WTC11 (cell line): Measurements from ENCODE around the gene LDLRAD4.

ENCODE experiments used
- CTCF ChIP-seq: fragments of 200-600 bp; IDR thresholded peaks from 2 replicates; pipeline ENCODE4 v1.8.0; 2022; ENCODE audit warnings: antibody characterized with exemption
- ELF4 ChIP-seq: sonication (generic); formaldehyde crosslinking; IDR thresholded peaks from 2 replicates; pipeline ENCODE4 v1.8.1; 2022; ENCODE audit warnings: low read depth, mild to moderate bottlenecking, moderate library complexity, missing genetic modification reagents
- ESRRA ChIP-seq: sonication (generic); formaldehyde crosslinking; IDR thresholded peaks from 2 replicates; pipeline ENCODE4 v1.8.1; 2022; ENCODE audit warnings: mild to moderate bottlenecking, missing genetic modification reagents, borderline replicate concordance
- FOXK1 ChIP-seq: sonication (generic); formaldehyde crosslinking; IDR thresholded peaks from 2 replicates; pipeline ENCODE4 v1.8.0; 2022; ENCODE audit warnings: mild to moderate bottlenecking, moderate library complexity, missing genetic modification reagents
- GTF2I ChIP-seq: fragments of 250-450 bp; sonication (Bioruptor Pico); conservative IDR thresholded peaks from 2 replicates; pipeline ENCODE4 v1.4.0; 2021; ENCODE audit warnings: mild to moderate bottlenecking
- NR2C2 ChIP-seq: sonication (generic); formaldehyde crosslinking; IDR thresholded peaks from 2 replicates; pipeline ENCODE4 v1.8.0; 2022; ENCODE audit warnings: mild to moderate bottlenecking, missing genetic modification reagents
- SMAD4 ChIP-seq: sonication (generic); formaldehyde crosslinking; IDR thresholded peaks from 2 replicates; pipeline ENCODE4 v1.8.0; 2022; ENCODE audit warnings: mild to moderate bottlenecking, missing genetic modification reagents
- SP1 ChIP-seq: sonication (generic); formaldehyde crosslinking; conservative IDR thresholded peaks from 2 replicates; pipeline ENCODE4 v1.8.1; 2022; ENCODE audit warnings: missing genetic modification reagents
- STAT6 ChIP-seq: sonication (generic); formaldehyde crosslinking; conservative IDR thresholded peaks from 2 replicates; pipeline ENCODE4 v1.8.1; 2023; ENCODE audit warnings: mild to moderate bottlenecking, low read depth, missing genetic modification reagents, moderate library complexity
- TEAD1 ChIP-seq: sonication (generic); formaldehyde crosslinking; IDR thresholded peaks from 2 replicates; pipeline ENCODE4 v1.8.0; 2022; ENCODE audit warnings: mild to moderate bottlenecking, missing genetic modification reagents
- ZMAT4 ChIP-seq: fragments of 250-450 bp; sonication (Bioruptor Pico); IDR thresholded peaks from 2 replicates; pipeline ENCODE4 v1.9.0; 2021; ENCODE audit warnings: mild to moderate bottlenecking
- TF ChIP-seq, protein P1 (sequence below): sonication (generic); formaldehyde crosslinking; IDR thresholded peaks from 2 replicates; pipeline ENCODE4 v1.8.1; 2022; ENCODE audit warnings: low read depth, missing genetic modification reagents, borderline replicate concordance
- TF ChIP-seq, protein P2 (sequence below): sonication (generic); formaldehyde crosslinking; IDR thresholded peaks from 2 replicates; pipeline ENCODE4 v1.8.0; 2022; ENCODE audit warnings: mild to moderate bottlenecking, missing genetic modification reagents

DNA sequence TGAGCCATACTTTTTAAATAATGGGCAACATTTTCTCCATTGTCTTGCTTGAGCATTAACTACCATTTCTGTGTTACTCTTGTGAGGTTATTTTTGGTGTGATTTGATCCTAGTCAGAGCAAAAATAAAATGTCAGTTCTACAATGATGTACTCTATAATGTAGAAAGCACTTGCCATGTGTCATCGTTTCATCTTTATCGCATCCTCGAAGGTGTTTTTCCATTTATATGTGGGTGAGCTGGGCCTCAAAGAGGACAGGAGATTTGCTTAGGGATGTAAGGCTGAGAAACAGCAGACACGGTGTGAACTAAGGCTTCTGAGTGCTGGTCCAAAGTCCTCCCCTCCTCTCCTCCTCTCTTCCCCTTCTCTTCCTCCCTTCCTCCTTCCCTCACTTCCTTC lies 308.0 kb downstream of the LDLRAD4 start:
- TF ChIP-seq SP1 (CRISPR knock-in tag): no peak
- no peak for TF ChIP-seq CTCF
- TF ChIP-seq SMAD4: no peak
- TF ChIP-seq ESRRA (CRISPR knock-in tag): no peak
- TF ChIP-seq FOXK1 (CRISPR knock-in tag): no peak
- TF ChIP-seq GTF2I (CRISPR knock-in tag): no peak
- no peak for TF ChIP-seq ZMAT4
- no peak for TF ChIP-seq TEAD1 (CRISPR knock-in tag)
- no peak for TF ChIP-seq NR2C2 (CRISPR knock-in tag)
- TF ChIP-seq ELF4 (CRISPR knock-in tag): no peak
- TF ChIP-seq, protein P1, sequence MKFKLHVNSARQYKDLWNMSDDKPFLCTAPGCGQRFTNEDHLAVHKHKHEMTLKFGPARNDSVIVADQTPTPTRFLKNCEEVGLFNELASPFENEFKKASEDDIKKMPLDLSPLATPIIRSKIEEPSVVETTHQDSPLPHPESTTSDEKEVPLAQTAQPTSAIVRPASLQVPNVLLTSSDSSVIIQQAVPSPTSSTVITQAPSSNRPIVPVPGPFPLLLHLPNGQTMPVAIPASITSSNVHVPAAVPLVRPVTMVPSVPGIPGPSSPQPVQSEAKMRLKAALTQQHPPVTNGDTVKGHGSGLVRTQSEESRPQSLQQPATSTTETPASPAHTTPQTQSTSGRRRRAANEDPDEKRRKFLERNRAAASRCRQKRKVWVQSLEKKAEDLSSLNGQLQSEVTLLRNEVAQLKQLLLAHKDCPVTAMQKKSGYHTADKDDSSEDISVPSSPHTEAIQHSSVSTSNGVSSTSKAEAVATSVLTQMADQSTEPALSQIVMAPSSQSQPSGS (CRISPR knock-in tag): no peak
- TF ChIP-seq, protein P2, sequence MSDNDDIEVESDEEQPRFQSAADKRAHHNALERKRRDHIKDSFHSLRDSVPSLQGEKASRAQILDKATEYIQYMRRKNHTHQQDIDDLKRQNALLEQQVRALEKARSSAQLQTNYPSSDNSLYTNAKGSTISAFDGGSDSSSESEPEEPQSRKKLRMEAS (CRISPR knock-in tag): no peak
- TF ChIP-seq STAT6 (CRISPR knock-in tag): no peak
